Adrenal gland (tissue), 12 donors: Measurements from ENCODE around the gene PI4KB. TPM values are rescaled to one million over a fixed set of nuclear protein-coding genes. Genes with fewer than 3 reads are reported as not detected.

Experiments
- DNase-seq, 7 donors: peaks; one replicate each; pipeline ENCODE4 v3.0.0-alpha.2; 2019 to 2020
- H3K27ac ChIP-seq, 5 donors: fragments of 200-600 bp; sonication (generic) in 4 of 5; 1 replicate in 3 of 5; 2 replicates in 2 of 5; pipeline versions ENCODE4 v1.5.1 to v1.8.0; 2016 to 2020; ENCODE audit warnings: mild to moderate bottlenecking in 1 of 5
- H3K27me3 ChIP-seq: fragments of 200-600 bp; 2 replicates; pipeline ENCODE4 v1.8.0; 2021
- H3K36me3 ChIP-seq, 2 donors: fragments of 200-600 bp; replicated peaks in 1 of 2; 1 replicate in 1 of 2; 2 replicates in 1 of 2; pipeline versions ENCODE4 v1.5.1 to v1.8.0; 2018 to 2022
- H3K4me1 ChIP-seq, 2 donors: fragments of 200-600 bp; replicated peaks in 1 of 2; 1 replicate in 1 of 2; 2 replicates in 1 of 2; pipeline versions ENCODE4 v1.5.1 to v1.8.0; 2018 to 2021
- H3K4me3 ChIP-seq, 4 donors: fragments of 200-600 bp; sonication (generic) in 3 of 4; one replicate each; pipeline ENCODE4 v1.5.1; 2016 to 2018
- H3K9me3 ChIP-seq, 3 donors: fragments of 200-600 bp; sonication (generic) in 1 of 3; replicated peaks in 1 of 3; 1 replicate in 2 of 3; 2 replicates in 1 of 3; pipeline versions ENCODE4 v1.5.1 to v1.8.0; 2016 to 2021
- POLR2A ChIP-seq, 2 donors: fragments of 450-650 bp; IDR thresholded peaks; one replicate each; pipeline ENCODE4 v1.6.1; 2017; ENCODE audit warnings: antibody characterized with exemption in 2 of 2, mild to moderate bottlenecking in 2 of 2, moderate library complexity in 1 of 2
- WGBS, 4 donors: extraction: QIAGEN DNeasy Blood & Tissue Kit in 2 of 4; methylation state at CpG; one replicate each; pipeline versions ENCODE4 v1.1.5 to v1.1.7; 2013 to 2017; 5-methylcytosine and 5-hydroxymethylcytosine counted together
- intact Hi-C, 2 donors: fragments of 100-400 bp; cut with DNase I; formaldehyde crosslinking; loops; one replicate each; pipeline versions ENCODE4 v1.14.1 to v1.15.0; 2022 to 2023
- polyA plus RNA-seq, 3 donors: library from polyadenylated mRNA; stranded (reverse); fragments of 200-250 nt in 2 of 3; fragments of 350-450 nt in 1 of 3; fragmentation: Illumina TruSeq in 1 of 3; extraction: RNeasy Lipid Tissue Mini Kit (QIAGEN cat#74804) in 1 of 3; gene quantifications; one replicate each; pipeline ENCODE4 v1.2.3, GENCODE V29; 2013 to 2014
- total RNA-seq, 9 donors: library from RNA; depleted of rRNA in 4 of 9; stranded (reverse); fragments of >200 nt in 4 of 9; fragments of 120-200 nt in 1 of 9; fragmentation: NEBNext Ultra II Directional in 1 of 9; extraction: Animal tissue kit (Norgen Biotek cat#: 25700) in 1 of 9; gene quantifications; one replicate each; pipeline versions ENCODE4 v1.1.0 to v1.2.4, GENCODE V29; 2013 to 2023
- TF ChIP-seq, protein P1 (sequence below), 6 experiments: fragments of 450-650 bp in 4 of 6; fragments of 200-600 bp in 2 of 6; sonication (generic) in 1 of 6; IDR thresholded peaks; 1 replicate in 5 of 6; 2 replicates in 1 of 6; pipeline versions ENCODE4 v1.5.1 to v1.8.0; 2016 to 2021; ENCODE audit warnings: antibody characterized with exemption in 6 of 6, mild to moderate bottlenecking in 2 of 6, moderate library complexity in 1 of 6
- donor health status: healthy with polysubstance abuse.
- donor health status: Bipolar disorder and iron deficiency.
- donor health status: DM: yes; HTN: yes; CAD: no.
- donor health status: DM: no; HTN: no; CAD: no.
- donor health status: DM: no; HTN: no; CAD: no.
- donor health status: DM: yes; HTN: yes; CAD: no.

PI4KB gene
- total and polyA plus RNA-seq, 12 donors: 30.8 to 83.5 (median 63.2) TPM

DNA sequence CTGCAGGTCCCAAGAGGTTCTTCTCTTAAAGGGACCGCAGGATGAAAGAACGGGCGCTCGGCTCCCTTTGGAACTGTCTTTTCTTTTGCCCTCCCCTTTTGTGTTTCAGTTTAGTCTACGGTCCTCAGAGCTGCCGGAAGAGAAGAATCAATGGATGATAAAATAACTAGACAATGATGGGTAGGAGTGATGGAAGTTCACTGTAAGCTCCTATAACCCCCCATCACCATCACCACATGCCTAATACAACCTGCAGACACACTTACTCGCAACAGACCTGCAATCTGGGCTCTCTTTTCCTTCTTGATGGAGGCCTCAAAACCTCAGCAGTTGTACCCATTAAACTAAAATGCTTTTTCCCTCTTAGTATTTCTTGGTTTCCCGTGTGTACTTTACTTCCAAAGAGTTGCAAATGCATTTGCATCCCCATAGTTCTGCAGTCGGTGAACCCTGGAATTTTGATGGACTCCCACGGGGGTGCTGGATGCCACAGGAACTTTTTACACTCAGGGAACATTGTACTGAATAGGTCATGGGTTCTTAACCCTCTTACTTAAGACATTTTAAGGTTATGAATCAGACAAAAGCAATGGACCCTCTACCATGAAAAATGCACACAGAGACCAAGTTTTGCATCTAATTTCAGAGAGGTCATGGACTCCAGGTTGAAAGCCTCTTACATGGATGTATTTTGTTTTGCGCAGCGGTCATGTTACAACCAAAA is 20.5 kb upstream of the PI4KB start:
- Histone ChIP-seq H3K4me3 (peak overlapping the region in 2 of 4 donors; percentile 47 to 71), H3K27ac (peak overlapping the region in 4 of 5 donors; percentile 74 to 93 (median 84)), H3K4me1 (peaks cover 8 to 14% of the 10 kb centered on the region in 2 donors), H3K36me3 (peaks cover 0 to 24% of the 10 kb centered on the region in 2 donors), H3K9me3 (no peaks in the 10 kb centered on the region), H3K27me3 (no peaks in the 10 kb centered on the region)
- DNase-seq: no peak
- intact Hi-C loops: no loop called here
- TF ChIP-seq, protein P1, sequence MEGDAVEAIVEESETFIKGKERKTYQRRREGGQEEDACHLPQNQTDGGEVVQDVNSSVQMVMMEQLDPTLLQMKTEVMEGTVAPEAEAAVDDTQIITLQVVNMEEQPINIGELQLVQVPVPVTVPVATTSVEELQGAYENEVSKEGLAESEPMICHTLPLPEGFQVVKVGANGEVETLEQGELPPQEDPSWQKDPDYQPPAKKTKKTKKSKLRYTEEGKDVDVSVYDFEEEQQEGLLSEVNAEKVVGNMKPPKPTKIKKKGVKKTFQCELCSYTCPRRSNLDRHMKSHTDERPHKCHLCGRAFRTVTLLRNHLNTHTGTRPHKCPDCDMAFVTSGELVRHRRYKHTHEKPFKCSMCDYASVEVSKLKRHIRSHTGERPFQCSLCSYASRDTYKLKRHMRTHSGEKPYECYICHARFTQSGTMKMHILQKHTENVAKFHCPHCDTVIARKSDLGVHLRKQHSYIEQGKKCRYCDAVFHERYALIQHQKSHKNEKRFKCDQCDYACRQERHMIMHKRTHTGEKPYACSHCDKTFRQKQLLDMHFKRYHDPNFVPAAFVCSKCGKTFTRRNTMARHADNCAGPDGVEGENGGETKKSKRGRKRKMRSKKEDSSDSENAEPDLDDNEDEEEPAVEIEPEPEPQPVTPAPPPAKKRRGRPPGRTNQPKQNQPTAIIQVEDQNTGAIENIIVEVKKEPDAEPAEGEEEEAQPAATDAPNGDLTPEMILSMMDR (IDR thresholded peaks at IDR 0.05): no peak
- TF ChIP-seq POLR2A (IDR thresholded peaks at IDR 0.05): no peak
- WGBS, 4 donors: 28 to 33% (median 29%) methylated on average over 12 of the region's 12 CpGs

DNA sequence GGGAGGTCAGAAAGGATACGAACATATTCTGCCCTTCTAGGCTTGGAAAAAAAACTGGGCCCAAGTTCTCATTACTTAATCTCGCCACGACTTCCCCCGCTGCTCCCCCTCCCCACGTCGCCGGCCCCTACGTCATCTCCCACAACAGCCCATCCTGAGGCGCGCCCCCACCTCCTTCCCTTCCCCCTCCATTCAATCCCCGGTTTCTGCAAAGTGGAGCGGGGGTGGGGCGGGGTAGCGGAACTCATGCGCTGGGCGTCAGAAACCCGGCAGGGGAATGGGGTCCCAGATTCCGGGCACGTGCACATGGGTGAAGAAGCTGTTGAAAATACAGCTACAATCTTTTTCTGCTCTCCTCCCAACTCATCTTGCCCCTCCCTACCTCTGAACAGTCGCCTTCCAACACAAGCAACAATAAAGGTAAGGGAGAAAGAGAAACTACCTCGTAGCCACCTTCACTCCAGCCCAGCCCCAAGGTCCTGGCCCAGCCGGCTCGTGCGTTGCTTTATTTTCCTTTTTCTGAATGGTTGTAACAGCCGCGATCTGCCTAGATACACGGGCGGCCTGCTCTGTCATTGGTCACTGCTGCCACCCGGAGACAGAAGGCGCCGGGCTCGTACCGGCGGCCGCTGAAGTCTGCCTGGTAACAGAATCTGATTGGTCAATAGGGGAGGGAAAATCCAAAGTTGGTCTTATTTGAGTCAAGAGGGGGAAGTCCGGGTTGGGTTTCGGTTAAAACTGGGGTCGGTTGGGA is 19.7 kb upstream of the PI4KB start, which contains the start of gene RFX5:
RFX5 (minus strand) TSS at position 484 of the 754 bp plus-strand sequence. CDS start 932 bp downstream, outside the sequence.
- intact Hi-C loops: no loop called here
- TF ChIP-seq, protein P1 (IDR thresholded peaks at IDR 0.05): no peak
- TF ChIP-seq POLR2A (IDR thresholded peaks at IDR 0.05): peak; percentile 71 to 90
- Histone ChIP-seq H3K9me3 (no peaks in the 10 kb centered on the region), H3K4me3 (peak within 1 kb of the TSS in 3 of 4 donors; percentile 16 to 71 (median 47)), H3K36me3 (peaks cover 0 to 29% of the 10 kb centered on the region in 2 donors), H3K27me3 (no peaks in the 10 kb centered on the region), H3K4me1 (peaks cover 8 to 14% of the 10 kb centered on the region in 2 donors), H3K27ac (peak within 1 kb of the TSS; percentile 74 to 93 (median 80))
- peak; percentile 93 to 99 (median 97) for DNase-seq
- 0 to 1% (median 0%) methylated on average over 23 to 38 of the region's 38 CpGs for WGBS, 4 donors

DNA sequence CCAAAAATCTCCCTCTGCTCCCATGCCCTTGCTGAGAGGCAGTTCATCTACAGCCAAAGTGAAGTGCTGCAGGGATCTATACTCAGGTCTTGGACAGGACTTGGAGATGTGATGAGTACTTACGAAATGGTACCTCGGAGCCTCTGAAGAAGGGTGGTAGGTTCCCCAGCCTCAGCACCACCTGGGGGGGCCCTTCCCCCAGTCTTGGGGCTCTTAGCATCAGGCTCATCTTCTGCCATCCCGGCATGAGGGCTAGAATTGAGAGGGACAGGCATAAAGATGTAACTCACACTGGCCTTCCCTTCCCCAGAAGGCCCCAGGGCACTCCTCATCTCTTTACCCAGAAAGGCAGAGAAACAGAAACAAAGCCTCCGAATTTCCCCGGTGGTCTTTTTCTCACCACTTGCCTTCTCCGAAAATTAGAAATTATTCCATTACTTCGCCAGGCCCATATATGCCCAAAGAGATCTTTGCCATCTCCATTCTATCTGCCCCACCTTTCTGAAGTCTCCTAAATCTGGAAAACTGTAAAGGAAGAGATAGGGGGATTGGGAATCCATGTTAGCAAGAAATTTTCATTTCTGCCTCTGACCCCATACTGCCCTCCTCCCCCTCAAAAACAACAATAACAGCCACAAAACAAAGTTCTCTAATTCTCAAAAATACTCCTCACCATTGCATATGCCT is 19.0 kb upstream of the PI4KB start:
- intact Hi-C loops: no loop called here
- H3K36me3 ChIP-seq: peaks cover 0 to 29% of the 10 kb centered on the region in 2 donors
- no peak for TF ChIP-seq POLR2A (IDR thresholded peaks at IDR 0.05)
- TF ChIP-seq, protein P1 (IDR thresholded peaks at IDR 0.05): no peak
- H3K27ac ChIP-seq: peak overlapping the region in 4 of 5 donors; percentile 74 to 93 (median 84)
- no peak for DNase-seq
- H3K4me1 ChIP-seq: peaks cover 8 to 14% of the 10 kb centered on the region in 2 donors
- WGBS, 4 donors: 47 to 60% (median 49%) methylated on average over 7 of the region's 7 CpGs
- H3K27me3 ChIP-seq: no peaks in the 10 kb centered on the region
- no peaks in the 10 kb centered on the region for H3K9me3 ChIP-seq
- peak overlapping the region in 3 of 4 donors; percentile 16 to 71 (median 47) for H3K4me3 ChIP-seq
